Activated CD8-positive, alpha-beta T cell treated with anti-CD3 and anti-CD28 coated beads for 36 hours (primary cell): ENCODE results near the gene CMIP. TPM values are rescaled to one million over a fixed set of nuclear protein-coding genes. Genes with fewer than 3 reads are reported as not detected.

ENCODE experiments used
- ATAC-seq: fragments of 200-7000 bp; cut with Tn5 transposase; one replicate; pipeline ENCODE4 v1.10.0; 2021; ENCODE audit warnings: mild to moderate bottlenecking, moderate library complexity
- CTCF ChIA-PET: fragments of 350-600 bp; sonication (Branson Sonifier 250); formaldehyde crosslinking; loops from one replicate; lab custom pipeline; 2021; ENCODE audit warnings: antibody characterized with exemption; lab: Charles Lee
- POLR2A ChIA-PET: fragments of 350-600 bp; sonication (Branson Sonifier 250); formaldehyde crosslinking; loops from one replicate; lab custom pipeline; 2021; ENCODE audit warnings: antibody characterized with exemption; lab: Charles Lee
- DNase-seq: peaks from one replicate; pipeline ENCODE4 v3.0.0-alpha.2; 2020
- H3K27ac Mint-ChIP-seq: one replicate; pipeline ENCODE4 v1.8.0; 2021; ENCODE audit warnings: mild to moderate bottlenecking, mixed read lengths
- H3K27me3 Mint-ChIP-seq: one replicate; pipeline ENCODE4 v1.8.0; 2021; ENCODE audit warnings: mixed read lengths
- H3K36me3 Mint-ChIP-seq: one replicate; pipeline ENCODE4 v1.8.0; 2021; ENCODE audit warnings: low read depth, mixed read lengths
- H3K4me1 Mint-ChIP-seq: one replicate; pipeline ENCODE4 v1.8.0; 2021; ENCODE audit warnings: low read depth, mixed read lengths
- H3K4me3 Mint-ChIP-seq: one replicate; pipeline ENCODE4 v1.8.0; 2021; ENCODE audit warnings: mild to moderate bottlenecking, moderate library complexity, mixed read lengths
- H3K9me3 Mint-ChIP-seq: one replicate; pipeline ENCODE4 v1.8.0; 2021; ENCODE audit warnings: mixed read lengths
- intact Hi-C: fragments of 100-400 bp; cut with micrococcal nuclease; formaldehyde crosslinking; loops from one replicate; pipeline ENCODE4 v1.10.0; 2022
- total RNA-seq, 2 experiments: library from RNA; stranded (reverse); gene quantifications; one replicate each; pipeline ENCODE4 v1.2.3, GENCODE V29; 2021
- TF ChIP-seq, protein P1 (sequence below): fragments of 200-600 bp; IDR thresholded peaks from one replicate; pipeline ENCODE4 v1.8.0; 2022; ENCODE audit warnings: antibody characterized with exemption, mild to moderate bottlenecking

The CMIP gene
- total RNA-seq, 2 experiments from 2014 or later: 37.6 to 38.5 TPM

- DNase-seq (no peak), ATAC-seq (no peak)
- Mint-ChIP-seq H3K36me3 (no peaks in the 10 kb centered on the region), H3K4me1 (no peaks in the 10 kb centered on the region), H3K27me3 (no peaks in the 10 kb centered on the region), H3K27ac (no peak overlapping the region), H3K9me3 (no peaks in the 10 kb centered on the region), H3K4me3 (no peak overlapping the region)
- POLR2A ChIA-PET: interaction anchor here (1.0 kb wide), 1 partner anchor 20 kb away, joined by 3 read pairs; no protein-coding TSS in a partner anchor
- intact Hi-C loops: no loop called here
- CTCF ChIA-PET: interaction anchor here (0.8 kb wide), 1 partner anchor 24 kb away, joined by 3 read pairs; no protein-coding TSS in a partner anchor
- TF ChIP-seq, protein P1, sequence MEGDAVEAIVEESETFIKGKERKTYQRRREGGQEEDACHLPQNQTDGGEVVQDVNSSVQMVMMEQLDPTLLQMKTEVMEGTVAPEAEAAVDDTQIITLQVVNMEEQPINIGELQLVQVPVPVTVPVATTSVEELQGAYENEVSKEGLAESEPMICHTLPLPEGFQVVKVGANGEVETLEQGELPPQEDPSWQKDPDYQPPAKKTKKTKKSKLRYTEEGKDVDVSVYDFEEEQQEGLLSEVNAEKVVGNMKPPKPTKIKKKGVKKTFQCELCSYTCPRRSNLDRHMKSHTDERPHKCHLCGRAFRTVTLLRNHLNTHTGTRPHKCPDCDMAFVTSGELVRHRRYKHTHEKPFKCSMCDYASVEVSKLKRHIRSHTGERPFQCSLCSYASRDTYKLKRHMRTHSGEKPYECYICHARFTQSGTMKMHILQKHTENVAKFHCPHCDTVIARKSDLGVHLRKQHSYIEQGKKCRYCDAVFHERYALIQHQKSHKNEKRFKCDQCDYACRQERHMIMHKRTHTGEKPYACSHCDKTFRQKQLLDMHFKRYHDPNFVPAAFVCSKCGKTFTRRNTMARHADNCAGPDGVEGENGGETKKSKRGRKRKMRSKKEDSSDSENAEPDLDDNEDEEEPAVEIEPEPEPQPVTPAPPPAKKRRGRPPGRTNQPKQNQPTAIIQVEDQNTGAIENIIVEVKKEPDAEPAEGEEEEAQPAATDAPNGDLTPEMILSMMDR: no peak
Observed at GRCh38 chr16:81680444-81681275, 236.1 kb downstream of the CMIP start.

GRCh38 chr16:81681311-81681710 lies 236.7 kb downstream of the CMIP start:
- Mint-ChIP-seq H3K27ac (no peak overlapping the region), H3K4me3 (no peak overlapping the region), H3K27me3 (no peaks in the 10 kb centered on the region), H3K4me1 (peaks cover 3% of the 10 kb centered on the region), H3K36me3 (no peaks in the 10 kb centered on the region), H3K9me3 (no peaks in the 10 kb centered on the region)
- no peak for ATAC-seq
- CTCF ChIA-PET: no interaction called here
- TF ChIP-seq, protein P1: no peak
- POLR2A ChIA-PET: interaction anchor here (1.0 kb wide), 1 partner anchor 21 kb away, joined by 3 read pairs; no protein-coding TSS in a partner anchor
- DNase-seq: no peak
- intact Hi-C loops: no loop called here

DNA sequence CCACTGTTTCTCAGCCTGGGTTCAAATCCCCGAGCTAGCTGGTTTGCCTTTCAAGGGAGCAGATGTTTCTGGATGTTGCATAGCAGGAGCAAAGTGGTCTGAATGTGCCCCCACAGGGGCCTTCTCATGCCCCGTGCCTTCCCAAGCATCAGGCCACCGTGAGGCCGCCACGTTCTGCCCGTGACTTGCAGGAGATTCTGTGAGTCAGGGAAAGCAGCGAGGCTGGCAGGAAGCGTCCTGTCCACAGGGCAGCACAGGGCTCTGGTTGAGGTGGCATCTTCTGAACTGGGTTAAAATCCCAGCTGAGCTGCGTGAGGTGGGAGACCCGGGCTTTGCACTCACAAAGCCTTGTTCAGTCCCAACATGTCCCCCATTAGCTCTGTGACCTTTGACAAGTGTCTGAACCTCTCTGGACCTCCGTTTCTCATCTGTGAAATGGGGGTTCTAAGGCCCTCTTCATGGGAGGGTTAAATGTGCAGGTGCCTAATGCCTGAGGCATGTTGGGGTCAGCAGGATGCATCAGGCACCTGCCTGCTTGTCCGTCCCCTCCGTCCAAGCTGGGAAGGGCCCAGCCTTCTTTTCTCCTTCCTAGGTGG lies 239.7 kb downstream of the CMIP start:
- ChIA-PET CTCF (interaction anchor here (2.2 kb wide), 1 partner anchor 61 kb away, joined by 6 read pairs; no protein-coding TSS in a partner anchor), POLR2A (no interaction called here)
- intact Hi-C loops: no loop called here
- TF ChIP-seq, protein P1: no peak
- H3K36me3 Mint-ChIP-seq: no peaks in the 10 kb centered on the region
- no peak for DNase-seq
- H3K9me3 Mint-ChIP-seq: no peaks in the 10 kb centered on the region
- no peak for ATAC-seq
- H3K27ac Mint-ChIP-seq: no peak overlapping the region
- no peaks in the 10 kb centered on the region for H3K27me3 Mint-ChIP-seq
- peaks cover 12% of the 10 kb centered on the region for H3K4me1 Mint-ChIP-seq
- H3K4me3 Mint-ChIP-seq: no peak overlapping the region

GRCh38 chr16:81684901-81685300 lies 240.3 kb downstream of the CMIP start:
- H3K4me1 Mint-ChIP-seq: peaks cover 12% of the 10 kb centered on the region
- no peak overlapping the region for H3K27ac Mint-ChIP-seq
- no peaks in the 10 kb centered on the region for H3K9me3 Mint-ChIP-seq
- H3K4me3 Mint-ChIP-seq: no peak overlapping the region
- ATAC-seq: no peak
- DNase-seq: no peak
- CTCF ChIA-PET: interaction anchor here (2.2 kb wide), 1 partner anchor 61 kb away, joined by 6 read pairs; no protein-coding TSS in a partner anchor
- H3K27me3 Mint-ChIP-seq: no peaks in the 10 kb centered on the region
- intact Hi-C loops: no loop called here
- POLR2A ChIA-PET: no interaction called here
- TF ChIP-seq, protein P1: no peak
- no peaks in the 10 kb centered on the region for H3K36me3 Mint-ChIP-seq
